ENCODE results near the gene TESK2. TPM values are rescaled to one million over a fixed set of nuclear protein-coding genes. Genes with fewer than 3 reads are reported as not detected.

The TESK2 gene
- total RNA-seq, 1 experiment from 2014 or later = 5.0 TPM

GRCh38 chr1:45512641-45513054 is 21.7 kb upstream of the TESK2 start:
- Histone ChIP-seq H2AFZ (ENCODE audit: low read depth, low read length, poor library complexity, severe bottlenecking) (no peak overlapping the region), H3K4me1 (ENCODE audit: control insufficient read depth in 1 of 2, insufficient read depth in 2 of 2, low read length in 2 of 2) (no peaks in the 10 kb centered on the region), H3K36me3 (ENCODE audit: control insufficient read depth in 1 of 2, insufficient read depth in 2 of 2, low read length in 2 of 2) (peaks cover 56 to 71% of the 10 kb centered on the region in 2 experiments), H3K79me2 (ENCODE audit: insufficient read depth, low read length) (peaks cover 55% of the 10 kb centered on the region), H4K20me1 (ENCODE audit: insufficient read depth) (peaks cover 24% of the 10 kb centered on the region), H3K4me2 (ENCODE audit: low read length) (no peak overlapping the region), H3K27ac (ENCODE audit: low read depth, low read length) (no peak overlapping the region), H3K4me3 (replicated peaks in 1 of 2; ENCODE audit: low read depth in 1 of 2, low read length in 2 of 2) (no peak overlapping the region), H3K27me3 (ENCODE audit: insufficient read depth, low read length) (no peaks in the 10 kb centered on the region), H3K9me2 (ENCODE audit: insufficient read depth) (no peaks in the 10 kb centered on the region), H3K9ac (ENCODE audit: low read length) (no peak overlapping the region), H3K9me3 (ENCODE audit: control insufficient read depth in 1 of 2, insufficient read depth in 1 of 2, low read depth in 1 of 2, low read length in 2 of 2) (no peaks in the 10 kb centered on the region)
- ChIA-PET CTCF (interaction anchor here (0.8 to 3.8 kb wide), 6 partner anchors 9 to 367 kb away, joined by 3 to 28 read pairs (median 3); partner anchors contain the start of genes CCDC163, MMACHC and PRDX1), RAD21 (ENCODE audit: low non-redundant PET in 1 of 2, low total read pairs in 2 of 2, uncharacterized antibody in 2 of 2, unreplicated experiment in 2 of 2) (interaction anchor here in 1 of 2 experiments (1.0 kb wide), 1 partner anchor 57 kb away, joined by 4 read pairs; no protein-coding TSS in a partner anchor), POLR2A (interaction anchor here (1.2 to 6.1 kb wide), 2 partner anchors 9 to 57 kb away, joined by 3 to 61 read pairs; partner anchors contain the start of gene PRDX1)
- peak; percentile 61 for DNase-seq (ENCODE audit: low read depth, low spot score)
- intact Hi-C loops (cut with micrococcal nuclease) = loop anchor here (1.0 to 2.0 kb wide), 3 partner anchors 38 to 369 kb away; partner anchors contain the start of gene AKR1A1
- BruUV-seq (replicated peaks) = no TSS peak
- peak; percentile 73 for ATAC-seq
- TF ChIP-seq EZH2phosphoT487 (IDR thresholded peaks at IDR 0.05; ENCODE audit: borderline replicate concordance) = no peak
- peak; percentile 73 for TF ChIP-seq RAD21 (IDR thresholded peaks at IDR 0.05; ENCODE audit: low read depth)
- no peak for TF ChIP-seq ZFX (IDR thresholded peaks at IDR 0.05)
- no peak for TF ChIP-seq EZH2 (IDR thresholded peaks at IDR 0.05)
- no peak for TF ChIP-seq ELF1 (IDR thresholded peaks at IDR 0.05; ENCODE audit: borderline replicate concordance, low read depth)
- peak; percentile 32; the same call in 1 of the 2 replicates for TF ChIP-seq POLR2AphosphoS5 (IDR thresholded peaks at IDR 0.05; ENCODE audit: low read depth, low read length)
- no peak for TF ChIP-seq FOSL1 (IDR thresholded peaks at IDR 0.05; ENCODE audit: low read depth)
- peak; percentile 63 to 83 (median 78); a peak in 5 of 6 replicates for TF ChIP-seq CTCF (IDR thresholded peaks at IDR 0.05 in 2 of 3, conservative IDR thresholded peaks at IDR 0.05 in 1 of 3; ENCODE audit: borderline replicate concordance in 1 of 3, insufficient read depth in 1 of 3, low read depth in 2 of 3, low read length in 2 of 3)
- TF ChIP-seq SP1 (IDR thresholded peaks at IDR 0.05; ENCODE audit: low read depth) = no peak
- TF ChIP-seq REST (IDR thresholded peaks at IDR 0.05; ENCODE audit: low read depth) = no peak
- TF ChIP-seq ZNF274 (IDR thresholded peaks at IDR 0.05; ENCODE audit: low read depth, low read length) = no peak
- TF ChIP-seq SIN3A (IDR thresholded peaks at IDR 0.05; ENCODE audit: low read depth) = peak; percentile 59; the same call in 1 of the 2 replicates
- TF ChIP-seq TCF7L2 (IDR thresholded peaks at IDR 0.05; ENCODE audit: borderline replicate concordance, extremely low read depth, insufficient read depth, insufficient read length) = no peak
- peak; percentile 68 for TF ChIP-seq MAX (IDR thresholded peaks at IDR 0.05)
- no peak for TF ChIP-seq POLR2A (IDR thresholded peaks at IDR 0.05; ENCODE audit: borderline replicate concordance, extremely low read depth, insufficient read depth, insufficient read length)
- TF ChIP-seq CEBPB (IDR thresholded peaks at IDR 0.05; ENCODE audit: low read depth) = no peak
- peak; percentile 34; the same call in 1 of the 2 replicates for TF ChIP-seq EGR1 (IDR thresholded peaks at IDR 0.05; ENCODE audit: low read depth)
- TF ChIP-seq SRF (IDR thresholded peaks at IDR 0.05; ENCODE audit: low read depth) = no peak
- no peak for TF ChIP-seq ATF3 (IDR thresholded peaks at IDR 0.05)
- no peak for TF ChIP-seq JUND (IDR thresholded peaks at IDR 0.05)
- TF ChIP-seq YY1 (IDR thresholded peaks at IDR 0.05; ENCODE audit: extremely low read depth, insufficient replicate concordance, low read depth, low read length) = no peak
